ENCODE measurements around the gene TBX5. TPM values are rescaled to one million over a fixed set of nuclear protein-coding genes. Genes with fewer than 3 reads are reported as not detected.

TBX5 gene
- polyA plus RNA-seq, 3 donors, result not detected

GRCh38 chr12:114400925-114401324, 5.0 kb downstream of the TBX5 start:
- no peaks in the 10 kb centered on the region for H3K36me3 ChIP-seq (replicated peaks in 1 of 2; ENCODE audit: control insufficient read depth in 1 of 2, insufficient read depth in 2 of 2, low read length in 2 of 2)
- H3K4me3 ChIP-seq (replicated peaks in 1 of 3; ENCODE audit: low read depth in 2 of 3, low read length in 3 of 3), result no peak overlapping the region
- WGBS (ENCODE audit: insufficient coverage), result 5% methylated on average over 10 of the region's 25 CpGs
- H3K79me2 ChIP-seq (ENCODE audit: insufficient read depth, low read length), result no peaks in the 10 kb centered on the region
- peaks cover 88 to 98% of the 10 kb centered on the region in 2 donors for H3K27me3 ChIP-seq (ENCODE audit: control insufficient read depth in 2 of 2, insufficient read depth in 2 of 2, low read length in 2 of 2)
- H3K9ac ChIP-seq (ENCODE audit: insufficient read depth, low read length, poor library complexity, severe bottlenecking), result no peak overlapping the region
- Mint-ChIP-seq H3K27ac (no peak overlapping the region), H3K27me3 (ENCODE audit: low read depth in 3 of 3) (peaks cover 95 to 99% (median 99%) of the 10 kb centered on the region in 3 donors), H3K4me3 (peak overlapping the region in 1 of 2 donors; percentile 65), H3K36me3 (no peaks in the 10 kb centered on the region), H3K4me1 (no peaks in the 10 kb centered on the region), H3K9me3 (peaks cover 0 to 35% (median 14%) of the 10 kb centered on the region in 7 donors)
- no peak overlapping the region for H3K27ac ChIP-seq (ENCODE audit: low read depth in 1 of 2, low read length in 2 of 2)
- intact Hi-C loops (cut with micrococcal nuclease), result no loop called here
- TF ChIP-seq CTCF (IDR thresholded peaks at IDR 0.05), result no peak
- DNase-seq, result no peak
- no peaks in the 10 kb centered on the region for H4K20me1 ChIP-seq (ENCODE audit: insufficient read depth, low read length)
- H3K4me1 ChIP-seq (ENCODE audit: control insufficient read depth in 1 of 2, insufficient read depth in 2 of 2, low read length in 2 of 2), result no peaks in the 10 kb centered on the region
- H3K9me3 ChIP-seq (replicated peaks in 1 of 2; ENCODE audit: control insufficient read depth in 1 of 2, insufficient read depth in 1 of 2, low read length in 2 of 2), result peaks cover 0 to 63% of the 10 kb centered on the region in 2 donors
- H2AFZ ChIP-seq (ENCODE audit: insufficient read depth, low read depth, low read length, poor library complexity, severe bottlenecking), result no peak overlapping the region
- no peak overlapping the region for H3K4me2 ChIP-seq (replicated peaks; ENCODE audit: extremely low read depth, low read length, poor library complexity, severe bottlenecking)

- intact Hi-C loops (cut with micrococcal nuclease), result no loop called here
- Histone ChIP-seq H3K27ac (ENCODE audit: low read depth in 1 of 2, low read length in 2 of 2) (no peak overlapping the region), H3K4me1 (ENCODE audit: control insufficient read depth in 1 of 2, insufficient read depth in 2 of 2, low read length in 2 of 2) (no peaks in the 10 kb centered on the region), H3K9me3 (replicated peaks in 1 of 2; ENCODE audit: control insufficient read depth in 1 of 2, insufficient read depth in 1 of 2, low read length in 2 of 2) (peaks cover 0 to 64% of the 10 kb centered on the region in 2 donors), H3K27me3 (ENCODE audit: control insufficient read depth in 2 of 2, insufficient read depth in 2 of 2, low read length in 2 of 2) (peaks cover 92 to 98% of the 10 kb centered on the region in 2 donors), H3K36me3 (replicated peaks in 1 of 2; ENCODE audit: control insufficient read depth in 1 of 2, insufficient read depth in 2 of 2, low read length in 2 of 2) (no peaks in the 10 kb centered on the region), H2AFZ (ENCODE audit: insufficient read depth, low read depth, low read length, poor library complexity, severe bottlenecking) (no peak overlapping the region), H3K4me3 (replicated peaks in 1 of 3; ENCODE audit: low read depth in 2 of 3, low read length in 3 of 3) (no peak overlapping the region), H3K9ac (ENCODE audit: insufficient read depth, low read length, poor library complexity, severe bottlenecking) (no peak overlapping the region), H4K20me1 (ENCODE audit: insufficient read depth, low read length) (no peaks in the 10 kb centered on the region), H3K4me2 (replicated peaks; ENCODE audit: extremely low read depth, low read length, poor library complexity, severe bottlenecking) (no peak overlapping the region), H3K79me2 (ENCODE audit: insufficient read depth, low read length) (no peaks in the 10 kb centered on the region)
- peaks cover 0 to 30% (median 14%) of the 10 kb centered on the region in 7 donors for H3K9me3 Mint-ChIP-seq
- no peaks in the 10 kb centered on the region for H3K4me1 Mint-ChIP-seq
- peaks cover 95 to 99% (median 99%) of the 10 kb centered on the region in 3 donors for H3K27me3 Mint-ChIP-seq (ENCODE audit: low read depth in 3 of 3)
- H3K36me3 Mint-ChIP-seq, result no peaks in the 10 kb centered on the region
- no peak for TF ChIP-seq CTCF (IDR thresholded peaks at IDR 0.05)
- H3K4me3 Mint-ChIP-seq, result peak overlapping the region in 1 of 2 donors; percentile 65
- DNase-seq, result no peak
- WGBS (ENCODE audit: insufficient coverage), result 6% methylated on average over 27 of the region's 31 CpGs
- no peak overlapping the region for H3K27ac Mint-ChIP-seq
Observed at GRCh38 chr12:114400361-114400811, 5.6 kb downstream of the TBX5 start.
